ENCODE data around the gene ANK3. TPM values are rescaled to one million over a fixed set of nuclear protein-coding genes. Genes with fewer than 3 reads are reported as not detected.

The ANK3 gene
- total RNA-seq, 1 donor from 2014 or later = 3.8 TPM

DNA sequence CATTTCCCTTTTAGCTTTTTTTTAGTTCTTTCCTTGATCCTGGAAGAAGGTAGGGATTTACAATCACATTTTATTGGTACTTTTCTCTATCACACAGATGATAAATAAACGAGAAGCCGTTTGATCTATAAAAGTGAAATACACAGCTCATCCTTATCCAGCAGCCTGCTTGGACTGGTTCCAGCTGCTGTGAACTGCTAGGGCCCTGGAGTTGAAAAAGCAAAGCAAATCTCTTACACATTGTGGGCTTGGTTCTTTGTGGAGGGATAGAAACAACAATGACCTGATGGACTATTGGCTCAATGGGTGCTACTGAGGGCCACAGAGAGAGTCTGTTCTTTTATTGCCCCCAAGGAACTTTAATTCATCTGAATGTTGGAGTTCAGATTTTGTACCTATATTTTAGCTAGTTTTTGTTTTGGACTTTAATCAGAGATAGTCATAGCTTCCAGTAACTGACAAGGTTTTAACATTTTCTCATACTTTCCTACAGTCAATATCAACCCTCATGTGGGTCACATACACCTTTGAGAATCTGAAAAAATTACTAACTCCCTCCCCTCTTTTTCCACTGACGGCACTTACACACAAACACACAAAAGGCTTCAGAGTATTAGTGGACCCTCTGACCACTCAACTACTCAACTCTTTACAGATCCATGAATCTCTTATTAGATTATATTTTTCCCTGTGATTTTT is 391.7 kb downstream of the ANK3 start:
- no peak for DNase-seq (ENCODE audit: low spot score)

DNA sequence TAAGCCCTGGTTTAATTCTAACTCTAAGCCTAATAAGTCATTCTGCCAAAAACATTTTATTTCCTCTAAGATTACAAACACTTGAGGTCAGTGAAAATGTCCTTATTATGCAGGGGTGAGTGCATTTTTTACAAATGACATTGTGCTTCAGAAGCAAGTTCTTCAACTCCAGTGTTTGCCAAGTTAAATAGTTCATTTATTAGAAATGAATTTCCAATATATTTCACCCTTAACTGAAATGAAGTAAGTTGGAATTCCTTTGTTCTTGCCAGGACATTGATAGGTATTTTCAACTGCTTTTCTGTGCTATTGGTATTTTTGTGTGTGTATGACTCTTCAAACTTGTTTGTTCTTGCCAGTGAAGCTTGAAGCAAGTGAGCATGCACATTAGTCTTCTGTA is 393.8 kb downstream of the ANK3 start:
- DNase-seq (ENCODE audit: low spot score) = no peak

DNA sequence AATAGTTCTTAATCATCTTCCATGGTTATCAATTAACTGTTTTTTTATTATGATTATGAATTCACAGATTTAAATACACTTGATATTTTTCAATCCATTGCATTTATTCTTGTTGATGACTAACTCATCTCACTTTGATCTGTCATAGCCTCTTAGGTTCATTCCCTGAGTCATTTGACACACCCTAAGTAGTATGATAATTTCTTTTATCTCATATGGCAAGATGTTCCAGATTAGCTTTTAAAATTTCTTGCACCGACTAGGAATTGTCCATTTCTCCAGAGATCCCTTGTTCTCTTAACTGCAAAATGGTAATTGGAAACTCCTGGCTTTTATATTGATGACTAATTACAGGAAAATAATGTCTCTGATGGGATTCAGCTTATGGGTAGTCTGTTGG is 395.7 kb downstream of the ANK3 start:
- no peak for DNase-seq (ENCODE audit: low spot score)

DNA sequence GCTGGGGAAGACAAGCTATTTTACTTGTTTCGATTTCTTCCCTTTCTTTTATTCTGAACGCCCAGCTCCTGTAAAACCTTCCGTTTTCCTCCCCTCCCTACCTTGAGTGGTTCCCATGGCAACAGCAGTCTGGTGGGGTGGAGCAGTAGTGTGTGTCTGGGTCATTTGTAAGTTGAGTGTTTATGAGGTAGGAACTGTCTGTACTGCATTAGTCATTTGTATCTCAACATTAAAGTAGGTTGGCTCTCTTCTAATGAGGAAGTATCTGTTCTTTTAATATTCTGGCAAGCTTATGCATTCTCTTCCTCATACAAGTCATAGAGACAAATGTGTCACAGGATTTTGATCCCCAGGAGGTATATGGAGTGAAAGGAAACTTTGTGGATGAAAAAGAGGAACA is 398.0 kb downstream of the ANK3 start:
- no peak for DNase-seq (ENCODE audit: low spot score)

DNA sequence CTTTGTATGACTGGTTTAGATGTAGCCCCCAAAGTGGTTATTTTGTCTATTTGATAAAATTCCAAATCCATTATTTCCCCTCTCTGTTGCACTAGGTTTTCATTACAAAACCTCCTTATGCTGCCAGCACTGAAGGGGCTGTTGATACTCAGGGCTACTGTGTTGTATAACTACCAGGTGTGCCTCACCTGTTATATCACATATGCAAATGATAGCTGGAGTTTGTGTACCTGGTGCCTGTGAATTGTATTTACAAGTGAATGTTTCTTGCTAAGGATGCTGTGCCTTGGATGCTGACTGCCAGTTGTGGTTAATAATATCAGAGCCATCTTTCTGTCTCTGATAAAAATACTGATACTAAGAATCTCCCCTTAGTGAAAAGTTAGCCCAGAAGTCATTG is 398.6 kb downstream of the ANK3 start:
- no peak for DNase-seq (ENCODE audit: low spot score)

DNA sequence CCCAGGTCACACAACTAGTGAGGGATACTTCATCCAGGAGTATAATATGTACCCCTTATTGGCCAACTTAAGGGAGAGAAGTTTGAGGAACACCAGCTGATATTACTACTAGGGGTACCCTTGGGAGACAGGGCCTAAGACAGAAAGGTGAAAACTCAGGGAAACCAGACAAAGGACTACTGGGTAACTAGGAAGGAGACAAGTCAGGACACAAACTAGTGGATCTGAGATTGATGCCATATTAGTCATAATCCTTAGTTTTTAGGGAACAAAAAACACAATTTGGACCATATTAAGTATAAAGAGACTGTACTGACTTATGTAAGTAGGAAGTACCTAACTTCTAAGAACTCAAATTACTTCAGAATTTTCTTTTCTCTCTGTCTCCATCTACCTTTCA is 404.0 kb downstream of the ANK3 start:
- DNase-seq (ENCODE audit: low spot score) = no peak

DNA sequence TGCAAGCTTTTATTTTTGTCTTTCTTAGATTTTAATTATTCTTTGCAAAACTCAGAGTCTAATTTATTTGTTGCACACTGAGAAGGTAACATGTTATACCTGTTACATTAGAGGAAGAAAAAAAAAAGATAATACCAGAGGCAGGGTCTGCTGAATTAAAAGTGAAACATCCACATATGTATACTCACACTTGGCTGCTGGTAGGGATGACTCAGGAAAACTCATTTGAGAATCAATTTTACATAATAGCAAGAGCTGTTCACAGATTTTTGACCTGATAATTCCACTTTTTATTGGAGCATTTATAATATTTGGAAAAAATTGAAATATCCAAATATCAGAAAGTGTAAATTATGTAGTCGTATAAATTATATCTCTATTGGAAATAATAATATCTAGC is 405.3 kb downstream of the ANK3 start:
- no peak for DNase-seq (ENCODE audit: low spot score)

DNA sequence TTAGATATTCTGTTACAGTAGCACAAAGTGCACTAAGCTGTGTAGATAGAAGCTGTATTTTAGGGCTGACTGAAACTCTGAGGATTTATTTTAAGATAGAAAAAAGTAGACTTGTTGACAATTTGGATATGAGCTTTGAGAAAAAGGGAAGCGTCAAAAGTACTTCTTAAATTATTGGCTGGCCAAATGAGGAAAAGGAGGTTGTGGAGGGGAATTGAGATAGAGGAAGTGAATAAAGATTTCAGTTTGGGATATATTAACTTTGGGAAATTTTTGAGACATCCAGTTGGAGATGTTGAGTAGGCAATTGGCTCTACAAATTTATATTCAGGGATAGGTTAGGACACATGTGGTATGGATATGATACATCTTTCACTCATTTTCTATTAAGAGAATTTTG is 409.3 kb downstream of the ANK3 start:
- DNase-seq (ENCODE audit: low spot score) = no peak

DNA sequence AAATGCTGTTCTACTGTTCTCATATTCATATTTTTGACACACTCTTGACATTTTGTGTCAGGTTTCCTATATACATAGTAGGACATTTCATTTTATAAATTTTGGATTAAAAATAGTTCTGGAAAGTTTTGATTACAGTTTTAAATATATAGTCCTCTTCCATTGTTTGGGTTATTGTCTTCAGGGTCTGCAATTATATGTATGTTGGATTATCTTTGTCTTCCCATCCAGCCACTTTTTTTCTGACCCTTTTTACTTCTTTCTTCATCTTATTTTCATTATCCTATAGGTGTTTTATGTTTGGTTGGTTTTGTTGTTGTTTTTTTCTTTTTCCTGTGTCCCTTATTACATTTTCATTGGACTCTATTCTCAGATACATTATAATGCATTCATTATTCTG is 412.2 kb downstream of the ANK3 start:
- DNase-seq (ENCODE audit: low spot score) = no peak

DNA sequence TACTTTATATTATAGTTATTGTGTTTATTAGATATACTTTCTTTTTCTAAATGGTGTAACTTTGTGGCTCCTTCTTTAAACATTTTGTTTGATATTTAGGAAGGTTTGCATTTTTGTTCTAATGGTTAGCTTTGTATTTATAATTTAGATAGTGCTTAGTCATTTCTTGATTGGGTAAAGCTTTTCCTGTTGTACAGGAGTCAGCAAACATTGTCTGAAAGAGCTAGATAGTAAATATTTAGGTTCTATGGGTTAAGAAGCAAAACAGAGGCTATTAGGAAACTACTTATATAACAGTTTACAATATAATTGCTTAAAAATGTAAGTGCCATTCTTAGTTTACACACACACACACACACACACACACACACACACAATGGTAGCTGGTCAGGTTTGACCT is 412.8 kb downstream of the ANK3 start:
- DNase-seq (ENCODE audit: low spot score) = no peak
